Breast epithelium (tissue), 4 donors: ENCODE results near the gene CPLANE2. TPM values are rescaled to one million over a fixed set of nuclear protein-coding genes. Genes with fewer than 3 reads are reported as not detected.

ENCODE experiments used
- DNase-seq, 2 donors: peaks; one replicate each; pipeline ENCODE4 v3.0.0-alpha.2; 2019; ENCODE audit warnings: low spot score in 2 of 2
- H3K27ac ChIP-seq, 2 donors: fragments of 200-600 bp; sonication (generic) in 1 of 2; one replicate each; pipeline ENCODE4 v1.5.1; 2016 to 2019; ENCODE audit warnings: mild to moderate bottlenecking in 1 of 2
- H3K27me3 ChIP-seq, 2 donors: fragments of 200-600 bp; sonication (generic) in 1 of 2; one replicate each; pipeline versions ENCODE4 v1.5.1 to v1.6.0; 2017 to 2019; ENCODE audit warnings: control low read depth in 1 of 2, mild to moderate bottlenecking in 1 of 2
- H3K36me3 ChIP-seq: fragments of 200-600 bp; one replicate; pipeline ENCODE4 v1.5.1; 2019
- H3K4me1 ChIP-seq, 2 donors: fragments of 200-600 bp; sonication (generic); one replicate each; pipeline ENCODE4 v1.5.1; 2016 to 2019; ENCODE audit warnings: control low read depth in 1 of 2
- H3K4me3 ChIP-seq, 3 donors: fragments of 200-600 bp; sonication (generic); 1 replicate in 2 of 3; 2 replicates in 1 of 3; pipeline ENCODE4 v1.5.1; 2016 to 2019; ENCODE audit warnings: mild to moderate bottlenecking in 3 of 3, moderate library complexity in 2 of 3
- H3K9me3 ChIP-seq, 2 donors: fragments of 200-600 bp; sonication (generic) in 1 of 2; one replicate each; pipeline ENCODE4 v1.5.1; 2016 to 2019; ENCODE audit warnings: control low read depth in 1 of 2
- POLR2AphosphoS5 ChIP-seq, 3 donors: sonication (generic); formaldehyde crosslinking; IDR thresholded peaks; one replicate each; pipeline ENCODE4 v1.6.1; 2017; ENCODE audit warnings: antibody characterized with exemption in 3 of 3
- intact Hi-C: fragments of 100-400 bp; cut with DNase I; formaldehyde crosslinking; loops from one replicate; pipeline ENCODE4 v1.15.1; 2023; ENCODE audit warnings: low total_unique reads
- total RNA-seq, 3 donors: library from RNA; depleted of rRNA; stranded (reverse); fragments of >200 nt; gene quantifications; one replicate each; pipeline ENCODE4 v1.1.0, GENCODE V29; 2016
- TF ChIP-seq, protein P1 (sequence below), 3 donors: fragments of 450-650 bp; IDR thresholded peaks; one replicate each; pipeline ENCODE4 v1.5.1; 2016 to 2017; ENCODE audit warnings: antibody characterized with exemption in 3 of 3, mild to moderate bottlenecking in 3 of 3, moderate library complexity in 3 of 3

CPLANE2 gene
- total RNA-seq, 3 donors from 2014 or later: 4.3 to 9.5 (median 8.2) TPM

DNA sequence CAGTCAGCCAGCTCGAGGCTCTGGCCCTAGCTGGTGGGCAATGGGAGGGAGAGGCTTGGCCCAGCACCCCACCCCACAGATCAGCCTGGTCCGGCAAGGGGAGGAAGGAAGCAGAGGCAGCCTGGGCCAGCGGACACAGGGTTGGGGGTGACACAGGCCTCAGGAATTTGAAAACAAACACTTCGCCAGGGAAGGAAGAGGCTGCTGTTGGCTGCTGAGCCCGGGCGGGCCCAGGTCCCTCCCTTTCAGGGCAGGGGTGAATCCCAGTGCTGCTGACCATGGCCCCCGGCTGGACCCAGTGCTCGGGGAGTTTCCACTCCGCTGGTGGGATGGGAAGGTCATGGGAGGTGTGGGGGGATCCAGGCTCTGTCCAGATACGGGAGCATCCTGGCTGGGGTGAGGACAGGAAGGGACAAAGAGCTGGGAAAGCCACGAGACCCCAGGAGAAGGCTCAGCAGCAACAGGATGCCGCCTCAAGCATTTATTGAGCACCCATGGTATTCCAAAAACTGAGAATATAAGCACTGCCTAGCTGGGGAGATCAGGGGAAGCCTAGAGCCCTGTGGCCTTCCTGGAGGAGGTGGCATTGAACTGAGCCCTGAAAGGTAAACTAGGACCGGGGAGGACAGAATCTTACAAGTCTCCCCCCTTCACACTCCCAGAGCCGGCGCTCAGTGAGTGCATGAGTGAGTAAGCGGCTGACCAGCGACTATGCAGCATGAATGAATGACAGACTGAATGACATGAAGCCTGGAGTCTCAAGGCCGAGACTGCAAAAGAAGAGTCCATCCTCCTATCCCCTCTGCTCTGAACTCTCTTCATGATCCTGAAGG is 54.9 kb downstream of the CPLANE2 start:
- Histone ChIP-seq H3K27ac (peak overlapping the region; percentile 95 to 97), H3K9me3 (no peaks in the 10 kb centered on the region), H3K4me1 (peaks cover 11 to 24% of the 10 kb centered on the region in 2 donors), H3K27me3 (no peaks in the 10 kb centered on the region), H3K4me3 (peak overlapping the region in 1 of 3 donors; percentile 36), H3K36me3 (no peaks in the 10 kb centered on the region)
- DNase-seq: peak; percentile 92
- peak; percentile 56 to 85 (median 75) for TF ChIP-seq POLR2AphosphoS5 (IDR thresholded peaks at IDR 0.05)
- TF ChIP-seq, protein P1, sequence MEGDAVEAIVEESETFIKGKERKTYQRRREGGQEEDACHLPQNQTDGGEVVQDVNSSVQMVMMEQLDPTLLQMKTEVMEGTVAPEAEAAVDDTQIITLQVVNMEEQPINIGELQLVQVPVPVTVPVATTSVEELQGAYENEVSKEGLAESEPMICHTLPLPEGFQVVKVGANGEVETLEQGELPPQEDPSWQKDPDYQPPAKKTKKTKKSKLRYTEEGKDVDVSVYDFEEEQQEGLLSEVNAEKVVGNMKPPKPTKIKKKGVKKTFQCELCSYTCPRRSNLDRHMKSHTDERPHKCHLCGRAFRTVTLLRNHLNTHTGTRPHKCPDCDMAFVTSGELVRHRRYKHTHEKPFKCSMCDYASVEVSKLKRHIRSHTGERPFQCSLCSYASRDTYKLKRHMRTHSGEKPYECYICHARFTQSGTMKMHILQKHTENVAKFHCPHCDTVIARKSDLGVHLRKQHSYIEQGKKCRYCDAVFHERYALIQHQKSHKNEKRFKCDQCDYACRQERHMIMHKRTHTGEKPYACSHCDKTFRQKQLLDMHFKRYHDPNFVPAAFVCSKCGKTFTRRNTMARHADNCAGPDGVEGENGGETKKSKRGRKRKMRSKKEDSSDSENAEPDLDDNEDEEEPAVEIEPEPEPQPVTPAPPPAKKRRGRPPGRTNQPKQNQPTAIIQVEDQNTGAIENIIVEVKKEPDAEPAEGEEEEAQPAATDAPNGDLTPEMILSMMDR (IDR thresholded peaks at IDR 0.05): no peak
- intact Hi-C loops: no loop called here

Other genes starting within 250 kb of the CPLANE2 start
- 1 to 10 TPM in 2 of 3 donors, not detected in 1; 1.3 to 2.9 TPM for gene SRARP, start 232.9 kb downstream of the CPLANE2 start, total RNA-seq
- 100 to 1,000 TPM in 1 of 3 donors, 10 to 100 TPM in 1, 1 to 10 TPM in 1; 8.8 to 183 (median 19.0) TPM for gene HSPB7, start 219.1 kb downstream of the CPLANE2 start, total RNA-seq
- 1 to 10 TPM in 1 of 3 donors, under 1 TPM in 2; 0.33 to 1.1 (median 0.73) TPM for gene CLCNKA, start 215.1 kb downstream of the CPLANE2 start, total RNA-seq
- gene CLCNKB, start 193.4 kb downstream of the CPLANE2 start, total RNA-seq: under 1 TPM; 0.32 to 0.88 (median 0.33) TPM
- not detected for gene FAM131C, start 163.5 kb downstream of the CPLANE2 start, total RNA-seq
- 10 to 100 TPM in 2 of 3 donors, 1 to 10 TPM in 1; 5.8 to 18.4 (median 16.7) TPM for gene EPHA2, start 81.1 kb downstream of the CPLANE2 start, total RNA-seq
- 10 to 100 TPM in 2 of 3 donors, 1 to 10 TPM in 1; 7.5 to 18.0 (median 12.9) TPM for gene ARHGEF19, start 24.5 kb downstream of the CPLANE2 start, total RNA-seq
- gene FBXO42, start 115.3 kb upstream of the CPLANE2 start, total RNA-seq: 10 to 100 TPM; 20.3 to 28.5 (median 26.7) TPM
- 10 to 100 TPM; 59.0 to 77.4 (median 61.3) TPM for gene SZRD1, start 130.1 kb upstream of the CPLANE2 start, total RNA-seq
- gene SPATA21, start 200.2 kb upstream of the CPLANE2 start, total RNA-seq: not detected
- 10 to 100 TPM; 61.2 to 64.0 (median 62.9) TPM for gene NECAP2, start 203.5 kb upstream of the CPLANE2 start, total RNA-seq